ENCODE data around the gene PBX1.

PBX1 gene

DNA sequence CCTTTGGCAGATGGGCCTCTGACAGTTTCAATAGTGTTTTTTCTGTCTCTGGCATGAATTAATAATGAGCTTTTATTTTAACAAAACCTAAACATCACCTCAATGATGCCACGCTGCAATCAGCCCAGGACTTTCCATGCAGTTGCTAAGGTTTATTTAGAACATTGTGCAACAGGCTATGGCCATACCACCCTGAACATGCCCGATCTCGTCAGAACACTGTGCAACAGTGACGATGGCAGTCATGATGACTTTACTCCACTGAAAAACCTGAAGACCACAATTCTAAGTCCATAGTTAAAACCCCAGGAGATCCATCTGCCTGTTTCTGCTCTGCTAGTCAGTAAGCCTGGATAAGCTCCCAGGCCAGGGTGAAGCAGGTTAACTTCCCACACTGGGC, 310.0 kb downstream of the PBX1 start:
- H3K4me3 ChIP-seq (ENCODE audit: low read length) = no peak overlapping the region
- no peaks in the 10 kb centered on the region for H3F3A ChIP-seq (ENCODE audit: insufficient read depth, low read length)
- no peak overlapping the region for H3K27ac ChIP-seq (ENCODE audit: low read length)
- H3K9me2 ChIP-seq (replicated peaks; ENCODE audit: insufficient read depth, low read length) = no peaks in the 10 kb centered on the region
- no peaks in the 10 kb centered on the region for H3K79me2 ChIP-seq (ENCODE audit: low read length)
- no peak for DNase-seq
- no peak overlapping the region for H3K9ac ChIP-seq (ENCODE audit: low read length)
- H3K4me2 ChIP-seq (ENCODE audit: low read depth, low read length) = no peak overlapping the region
- TF ChIP-seq, protein P1, sequence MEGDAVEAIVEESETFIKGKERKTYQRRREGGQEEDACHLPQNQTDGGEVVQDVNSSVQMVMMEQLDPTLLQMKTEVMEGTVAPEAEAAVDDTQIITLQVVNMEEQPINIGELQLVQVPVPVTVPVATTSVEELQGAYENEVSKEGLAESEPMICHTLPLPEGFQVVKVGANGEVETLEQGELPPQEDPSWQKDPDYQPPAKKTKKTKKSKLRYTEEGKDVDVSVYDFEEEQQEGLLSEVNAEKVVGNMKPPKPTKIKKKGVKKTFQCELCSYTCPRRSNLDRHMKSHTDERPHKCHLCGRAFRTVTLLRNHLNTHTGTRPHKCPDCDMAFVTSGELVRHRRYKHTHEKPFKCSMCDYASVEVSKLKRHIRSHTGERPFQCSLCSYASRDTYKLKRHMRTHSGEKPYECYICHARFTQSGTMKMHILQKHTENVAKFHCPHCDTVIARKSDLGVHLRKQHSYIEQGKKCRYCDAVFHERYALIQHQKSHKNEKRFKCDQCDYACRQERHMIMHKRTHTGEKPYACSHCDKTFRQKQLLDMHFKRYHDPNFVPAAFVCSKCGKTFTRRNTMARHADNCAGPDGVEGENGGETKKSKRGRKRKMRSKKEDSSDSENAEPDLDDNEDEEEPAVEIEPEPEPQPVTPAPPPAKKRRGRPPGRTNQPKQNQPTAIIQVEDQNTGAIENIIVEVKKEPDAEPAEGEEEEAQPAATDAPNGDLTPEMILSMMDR (IDR thresholded peaks at IDR 0.05; ENCODE audit: low read length) = no peak
- TF ChIP-seq EZH2 (optimal IDR thresholded peaks at IDR 0.05; ENCODE audit: low read depth, low read length) (no peak), EZH2phosphoT487 (IDR thresholded peaks at IDR 0.05; ENCODE audit: low read length) (no peak)
- H3K9me3 ChIP-seq (replicated peaks; ENCODE audit: insufficient read depth, low read length) = no peaks in the 10 kb centered on the region
- H3K4me1 ChIP-seq (ENCODE audit: low read length) = no peaks in the 10 kb centered on the region
- H3K27me3 ChIP-seq (replicated peaks; ENCODE audit: insufficient read depth, low read length) = no peaks in the 10 kb centered on the region
- H2AFZ ChIP-seq (ENCODE audit: low read length) = no peak overlapping the region
- no peaks in the 10 kb centered on the region for H4K20me1 ChIP-seq (ENCODE audit: insufficient read depth, low read length)
- H3K36me3 ChIP-seq (replicated peaks; ENCODE audit: insufficient read depth, low read length) = no peaks in the 10 kb centered on the region

DNA sequence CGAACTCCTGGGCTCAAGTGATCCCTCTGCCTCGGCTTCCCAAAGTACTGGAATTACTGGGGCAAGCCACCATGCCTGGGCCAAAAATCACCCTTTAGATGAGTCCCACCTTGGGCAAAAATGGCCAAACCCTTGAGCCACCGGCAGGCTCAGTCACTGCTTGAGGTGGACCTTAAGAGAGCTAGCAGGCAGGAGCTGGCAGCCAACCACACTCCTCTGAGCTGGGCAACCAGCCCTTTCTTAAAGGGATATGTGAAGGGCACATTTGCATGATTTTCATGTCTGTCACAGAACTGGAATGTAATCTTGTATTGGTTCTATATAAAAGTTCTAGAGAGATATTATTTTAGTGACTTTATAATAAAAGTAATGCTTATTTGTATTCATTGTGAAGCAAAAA, 316.5 kb downstream of the PBX1 start:
- Histone ChIP-seq H2AFZ (ENCODE audit: low read length) (no peak overlapping the region), H3K4me2 (ENCODE audit: low read depth, low read length) (no peak overlapping the region), H3K4me1 (ENCODE audit: low read length) (no peaks in the 10 kb centered on the region), H4K20me1 (ENCODE audit: insufficient read depth, low read length) (no peaks in the 10 kb centered on the region), H3K9me3 (replicated peaks; ENCODE audit: insufficient read depth, low read length) (no peaks in the 10 kb centered on the region), H3K9me2 (replicated peaks; ENCODE audit: insufficient read depth, low read length) (no peaks in the 10 kb centered on the region), H3K36me3 (replicated peaks; ENCODE audit: insufficient read depth, low read length) (no peaks in the 10 kb centered on the region), H3K27me3 (replicated peaks; ENCODE audit: insufficient read depth, low read length) (no peaks in the 10 kb centered on the region), H3K27ac (ENCODE audit: low read length) (no peak overlapping the region), H3F3A (ENCODE audit: insufficient read depth, low read length) (no peaks in the 10 kb centered on the region), H3K79me2 (ENCODE audit: low read length) (no peaks in the 10 kb centered on the region), H3K9ac (ENCODE audit: low read length) (no peak overlapping the region), H3K4me3 (ENCODE audit: low read length) (no peak overlapping the region)
- TF ChIP-seq, protein P1 (IDR thresholded peaks at IDR 0.05; ENCODE audit: low read length) = no peak
- TF ChIP-seq EZH2phosphoT487 (IDR thresholded peaks at IDR 0.05; ENCODE audit: low read length) = no peak
- DNase-seq = no peak

GRCh38 chr1:164876398-164877116, 317.6 kb downstream of the PBX1 start:
- H2AFZ ChIP-seq (ENCODE audit: low read length) = no peak overlapping the region
- no peak overlapping the region for H3K4me3 ChIP-seq (ENCODE audit: low read length)
- no peaks in the 10 kb centered on the region for H3K9me3 ChIP-seq (replicated peaks; ENCODE audit: insufficient read depth, low read length)
- H3K4me2 ChIP-seq (ENCODE audit: low read depth, low read length) = no peak overlapping the region
- H3K27me3 ChIP-seq (replicated peaks; ENCODE audit: insufficient read depth, low read length) = no peaks in the 10 kb centered on the region
- no peaks in the 10 kb centered on the region for H3K79me2 ChIP-seq (ENCODE audit: low read length)
- DNase-seq = no peak
- no peak overlapping the region for H3K27ac ChIP-seq (ENCODE audit: low read length)
- TF ChIP-seq EZH2phosphoT487 (IDR thresholded peaks at IDR 0.05; ENCODE audit: low read length) (no peak), EZH2 (optimal IDR thresholded peaks at IDR 0.05; ENCODE audit: low read depth, low read length) (no peak)
- TF ChIP-seq, protein P1 (IDR thresholded peaks at IDR 0.05; ENCODE audit: low read length) = no peak
- no peaks in the 10 kb centered on the region for H3F3A ChIP-seq (ENCODE audit: insufficient read depth, low read length)
- no peaks in the 10 kb centered on the region for H3K9me2 ChIP-seq (replicated peaks; ENCODE audit: insufficient read depth, low read length)
- H3K36me3 ChIP-seq (replicated peaks; ENCODE audit: insufficient read depth, low read length) = no peaks in the 10 kb centered on the region
- H3K4me1 ChIP-seq (ENCODE audit: low read length) = no peaks in the 10 kb centered on the region
- H4K20me1 ChIP-seq (ENCODE audit: insufficient read depth, low read length) = no peaks in the 10 kb centered on the region
- H3K9ac ChIP-seq (ENCODE audit: low read length) = no peak overlapping the region
